Hepatocyte (in vitro differentiated cells): ENCODE measurements around the gene CCT6B. TPM values are rescaled to one million over a fixed set of nuclear protein-coding genes. Genes with fewer than 3 reads are reported as not detected.

Source experiments
- DNase-seq: peaks from one replicate; pipeline ENCODE4 v3.0.0-alpha.2; 2016; ENCODE audit warnings: low spot score
- H2AFZ ChIP-seq: fragments of 200-600 bp; sonication (generic); 2 replicates; pipeline ENCODE4 v1.6.0; 2016; ENCODE audit warnings: antibody characterized with exemption, mild to moderate bottlenecking
- H3K27ac ChIP-seq: fragments of 200-600 bp; sonication (generic); 2 replicates; pipeline ENCODE4 v1.5.1; 2016; ENCODE audit warnings: mild to moderate bottlenecking
- H3K27me3 ChIP-seq: fragments of 200-600 bp; sonication (generic); 2 replicates; pipeline ENCODE4 v1.6.1; 2016
- H3K36me3 ChIP-seq: fragments of 200-600 bp; sonication (generic); replicated peaks from 2 replicates; pipeline ENCODE4 v1.5.1; 2016; ENCODE audit warnings: low read depth; ENCODE audit not compliant: insufficient read depth
- H3K4me1 ChIP-seq: fragments of 200-600 bp; sonication (generic); 2 replicates; pipeline ENCODE4 v1.5.1; 2016; ENCODE audit warnings: mild to moderate bottlenecking, moderate library complexity; ENCODE audit not compliant: insufficient read depth
- H3K4me2 ChIP-seq: fragments of 200-600 bp; sonication (generic); 2 replicates; pipeline ENCODE4 v1.6.0; 2016
- H3K4me3 ChIP-seq: fragments of 200-600 bp; sonication (generic); 2 replicates; pipeline ENCODE4 v1.5.1; 2016; ENCODE audit warnings: mild to moderate bottlenecking
- H3K79me2 ChIP-seq: fragments of 200-600 bp; sonication (generic); 2 replicates; pipeline ENCODE4 v1.6.0; 2017; ENCODE audit warnings: mild to moderate bottlenecking
- H3K9me2 ChIP-seq: fragments of 200-600 bp; sonication (generic); replicated peaks from 2 replicates; pipeline ENCODE4 v1.6.0; 2017; ENCODE audit warnings: mild to moderate bottlenecking; ENCODE audit not compliant: insufficient read depth
- H3K9me3 ChIP-seq: fragments of 200-600 bp; sonication (generic); 2 replicates; pipeline ENCODE4 v1.5.1; 2016; ENCODE audit warnings: low read depth, mild to moderate bottlenecking
- H4K20me1 ChIP-seq: fragments of 200-600 bp; sonication (generic); 2 replicates; pipeline ENCODE4 v1.6.0; 2016; ENCODE audit warnings: mild to moderate bottlenecking; ENCODE audit not compliant: insufficient read depth, poor library complexity, severe bottlenecking
- CTCF ChIP-seq: fragments of 200-600 bp; sonication (generic); IDR thresholded peaks from 2 replicates; pipeline ENCODE4 v1.5.1; 2016; ENCODE audit warnings: antibody characterized with exemption, mild to moderate bottlenecking; ENCODE audit not compliant: poor library complexity
- EZH2 ChIP-seq: fragments of 200-600 bp; sonication (generic); IDR thresholded peaks from 2 replicates; pipeline ENCODE4 v1.6.1; 2016; ENCODE audit warnings: antibody characterized with exemption, mild to moderate bottlenecking, borderline replicate concordance
- EZH2phosphoT487 ChIP-seq: fragments of 200-600 bp; sonication (generic); IDR thresholded peaks from one replicate; pipeline ENCODE4 v1.6.1; 2018; ENCODE audit warnings: antibody characterized with exemption, mild to moderate bottlenecking, low read depth, moderate library complexity; ENCODE audit not compliant: unreplicated experiment, severe bottlenecking
- WGBS: methylation state at CpG from one replicate; pipeline ENCODE4 v1.1.6; 2016; ENCODE audit warnings: low lambda C conversion rate; ENCODE audit errors: missing lambda C conversion rate; 5-methylcytosine and 5-hydroxymethylcytosine counted together
- polyA plus RNA-seq: library from polyadenylated mRNA; unstranded; fragments of >200 nt; fragmentation: Nextera tagmentation; extraction: Ambion mirVana; gene quantifications from 2 replicates; pipeline ENCODE4 v1.2.1, GENCODE V29; 2016
- total RNA-seq: library from RNA; depleted of rRNA; stranded (reverse); fragments of >200 nt; gene quantifications from 2 replicates; pipeline ENCODE4 v1.2.3, GENCODE V29; 2014

Gene CCT6B
- total and polyA plus RNA-seq, 2 experiments from 2014 or later = 1.7 to 2.6 TPM

GRCh38 chr17:35006345-35006744 is 45.1 kb upstream of the CCT6B start:
- H3K27ac ChIP-seq = no peak overlapping the region
- H2AFZ ChIP-seq = no peak overlapping the region
- DNase-seq = no peak
- no peaks in the 10 kb centered on the region for H3K9me2 ChIP-seq
- no peaks in the 10 kb centered on the region for H3K27me3 ChIP-seq
- no peaks in the 10 kb centered on the region for H3K79me2 ChIP-seq
- WGBS = 96% methylated on average over 4 of the region's 4 CpGs
- TF ChIP-seq EZH2 (no peak), CTCF (no peak), EZH2phosphoT487 (no peak)
- H3K36me3 ChIP-seq = no peaks in the 10 kb centered on the region
- H3K9me3 ChIP-seq = no peaks in the 10 kb centered on the region
- H3K4me1 ChIP-seq = no peaks in the 10 kb centered on the region
- H3K4me2 ChIP-seq = no peak overlapping the region
- H3K4me3 ChIP-seq = no peak overlapping the region
- H4K20me1 ChIP-seq = no peaks in the 10 kb centered on the region

GRCh38 chr17:35003778-35004177 is 42.5 kb upstream of the CCT6B start:
- no peak overlapping the region for H3K4me2 ChIP-seq
- TF ChIP-seq EZH2phosphoT487 = no peak
- no peak for TF ChIP-seq CTCF
- TF ChIP-seq EZH2 = no peak
- no peaks in the 10 kb centered on the region for H3K27me3 ChIP-seq
- no peak for DNase-seq
- no peaks in the 10 kb centered on the region for H3K79me2 ChIP-seq
- no peaks in the 10 kb centered on the region for H4K20me1 ChIP-seq
- H2AFZ ChIP-seq = no peak overlapping the region
- no peaks in the 10 kb centered on the region for H3K4me1 ChIP-seq
- H3K36me3 ChIP-seq = no peaks in the 10 kb centered on the region
- no peak overlapping the region for H3K27ac ChIP-seq
- 95% methylated on average over 4 of the region's 4 CpGs for WGBS
- H3K9me2 ChIP-seq = no peaks in the 10 kb centered on the region
- no peaks in the 10 kb centered on the region for H3K9me3 ChIP-seq
- H3K4me3 ChIP-seq = no peak overlapping the region

- no peaks in the 10 kb centered on the region for H3K36me3 ChIP-seq
- WGBS = 93% methylated on average over 15 of the region's 15 CpGs
These were observed 41.8 kb upstream of the CCT6B start for GRCh38 chr17:35002876-35003551.

More at GRCh38 chr17:35002876-35003551, 41.8 kb upstream of the CCT6B start:
- peak; percentile 13 for DNase-seq
- H3K4me2 ChIP-seq = no peak overlapping the region
- TF ChIP-seq EZH2phosphoT487 = no peak
- TF ChIP-seq EZH2 = no peak
- no peak for TF ChIP-seq CTCF
- no peaks in the 10 kb centered on the region for H3K4me1 ChIP-seq
- H3K9me3 ChIP-seq = no peaks in the 10 kb centered on the region
- H2AFZ ChIP-seq = no peak overlapping the region
- no peaks in the 10 kb centered on the region for H3K9me2 ChIP-seq
- no peak overlapping the region for H3K27ac ChIP-seq
- H4K20me1 ChIP-seq = no peaks in the 10 kb centered on the region
- no peak overlapping the region for H3K4me3 ChIP-seq
- H3K79me2 ChIP-seq = no peaks in the 10 kb centered on the region
- H3K27me3 ChIP-seq = no peaks in the 10 kb centered on the region
